Measurements from ENCODE around the gene PRDM11. TPM values are rescaled to one million over a fixed set of nuclear protein-coding genes. Genes with fewer than 3 reads are reported as not detected.

PRDM11 gene
- total and polyA plus RNA-seq, 9 donors, result 8.7 to 45.4 (median 28.9) TPM

DNA sequence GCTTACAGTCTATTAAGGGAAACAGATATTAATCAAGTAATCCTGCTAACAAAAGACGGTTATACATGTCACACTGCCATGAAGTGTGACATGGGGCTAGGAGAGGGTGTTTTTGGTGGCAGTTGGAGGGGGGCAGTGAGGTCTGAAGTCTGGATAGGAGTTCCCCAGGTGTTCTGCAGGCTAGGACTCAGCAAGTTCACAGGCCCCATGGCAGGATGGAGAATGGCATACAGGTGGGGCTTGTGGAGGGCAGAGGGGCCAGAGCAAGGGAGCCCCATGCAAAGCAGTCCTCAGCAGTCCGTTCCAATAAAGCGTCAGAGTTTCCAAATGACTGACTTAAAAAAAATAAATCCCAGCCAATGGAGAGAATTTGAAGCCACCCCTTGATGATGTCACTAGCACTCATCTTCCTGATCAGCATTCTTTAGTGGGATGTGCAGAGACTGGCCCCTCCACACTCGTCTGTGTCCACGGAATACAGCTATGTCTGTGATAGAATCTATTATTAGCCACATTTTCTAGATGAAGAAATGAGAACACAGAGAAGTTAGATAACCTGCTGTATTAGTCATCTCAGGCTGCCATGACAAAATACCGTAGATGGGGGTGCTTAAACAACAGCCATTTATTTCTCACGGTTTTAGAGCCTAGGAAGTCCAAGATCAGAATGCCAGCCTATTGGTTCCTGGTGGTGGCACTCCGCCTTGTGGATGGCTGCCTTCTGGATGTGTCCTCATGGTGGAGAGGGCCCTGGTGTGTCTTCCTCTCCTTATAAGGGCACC, 32.6 kb downstream of the PRDM11 start:
- WGBS, 3 donors, result 73 to 77% (median 74%) methylated on average over 8 of the region's 8 CpGs
- TF ChIP-seq POLR2A (IDR thresholded peaks at IDR 0.05) (no peak), EP300 (IDR thresholded peaks at IDR 0.05) (no peak)
- TF ChIP-seq, protein P1, sequence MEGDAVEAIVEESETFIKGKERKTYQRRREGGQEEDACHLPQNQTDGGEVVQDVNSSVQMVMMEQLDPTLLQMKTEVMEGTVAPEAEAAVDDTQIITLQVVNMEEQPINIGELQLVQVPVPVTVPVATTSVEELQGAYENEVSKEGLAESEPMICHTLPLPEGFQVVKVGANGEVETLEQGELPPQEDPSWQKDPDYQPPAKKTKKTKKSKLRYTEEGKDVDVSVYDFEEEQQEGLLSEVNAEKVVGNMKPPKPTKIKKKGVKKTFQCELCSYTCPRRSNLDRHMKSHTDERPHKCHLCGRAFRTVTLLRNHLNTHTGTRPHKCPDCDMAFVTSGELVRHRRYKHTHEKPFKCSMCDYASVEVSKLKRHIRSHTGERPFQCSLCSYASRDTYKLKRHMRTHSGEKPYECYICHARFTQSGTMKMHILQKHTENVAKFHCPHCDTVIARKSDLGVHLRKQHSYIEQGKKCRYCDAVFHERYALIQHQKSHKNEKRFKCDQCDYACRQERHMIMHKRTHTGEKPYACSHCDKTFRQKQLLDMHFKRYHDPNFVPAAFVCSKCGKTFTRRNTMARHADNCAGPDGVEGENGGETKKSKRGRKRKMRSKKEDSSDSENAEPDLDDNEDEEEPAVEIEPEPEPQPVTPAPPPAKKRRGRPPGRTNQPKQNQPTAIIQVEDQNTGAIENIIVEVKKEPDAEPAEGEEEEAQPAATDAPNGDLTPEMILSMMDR (IDR thresholded peaks at IDR 0.05), result no peak
- Histone ChIP-seq H3K4me1 (ENCODE audit: insufficient read depth) (peaks cover 17% of the 10 kb centered on the region), H3K27me3 (no peaks in the 10 kb centered on the region), H3K27ac (peak overlapping the region in 1 of 2 donors; percentile 82), H3K4me3 (no peak overlapping the region), H3K36me3 (no peaks in the 10 kb centered on the region), H3K9me3 (no peaks in the 10 kb centered on the region)
- no peak for DNase-seq
- intact Hi-C loops (cut with DNase I), result no loop called here

DNA sequence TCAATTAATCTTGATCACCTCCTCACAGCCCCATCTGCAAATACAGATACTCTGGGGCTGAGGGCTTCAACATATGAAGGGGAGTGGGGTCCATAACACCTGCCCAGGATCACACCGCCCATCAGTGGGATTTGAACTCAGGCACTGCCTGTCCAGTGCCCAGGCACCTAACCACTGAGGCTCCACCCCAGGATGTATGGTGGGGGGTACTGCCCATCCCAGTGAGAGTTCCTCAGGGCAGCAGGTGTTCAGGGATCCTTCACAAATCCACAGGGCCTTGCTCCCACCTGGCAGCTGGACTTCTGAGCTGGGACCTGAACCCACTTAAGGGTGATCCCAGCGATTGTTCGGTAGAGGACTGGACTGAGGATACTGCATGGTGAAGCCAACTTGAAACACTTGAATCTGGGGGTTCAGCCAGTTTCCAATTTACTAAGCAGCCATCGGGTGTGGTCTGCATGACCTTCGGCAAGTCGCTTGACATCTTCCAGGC, 33.3 kb downstream of the PRDM11 start:
- Histone ChIP-seq H3K9me3 (no peaks in the 10 kb centered on the region), H3K27ac (peak overlapping the region; percentile 82 to 91), H3K4me1 (ENCODE audit: insufficient read depth) (peaks cover 17% of the 10 kb centered on the region), H3K4me3 (peak overlapping the region; percentile 65), H3K36me3 (no peaks in the 10 kb centered on the region), H3K27me3 (no peaks in the 10 kb centered on the region)
- DNase-seq, result no peak
- 36 to 50% (median 40%) methylated on average over 6 of the region's 6 CpGs for WGBS, 3 donors
- TF ChIP-seq EP300 (IDR thresholded peaks at IDR 0.05) (no peak), POLR2A (IDR thresholded peaks at IDR 0.05) (no peak)
- TF ChIP-seq, protein P1 (IDR thresholded peaks at IDR 0.05), result no peak
- intact Hi-C loops (cut with DNase I), result loop anchor here in 2 of 4 donors (1.0 to 5.0 kb wide), 3 partner anchors 32 to 38 kb away; partner anchors contain the start of gene PRDM11 (in 2 of the 2)

DNA sequence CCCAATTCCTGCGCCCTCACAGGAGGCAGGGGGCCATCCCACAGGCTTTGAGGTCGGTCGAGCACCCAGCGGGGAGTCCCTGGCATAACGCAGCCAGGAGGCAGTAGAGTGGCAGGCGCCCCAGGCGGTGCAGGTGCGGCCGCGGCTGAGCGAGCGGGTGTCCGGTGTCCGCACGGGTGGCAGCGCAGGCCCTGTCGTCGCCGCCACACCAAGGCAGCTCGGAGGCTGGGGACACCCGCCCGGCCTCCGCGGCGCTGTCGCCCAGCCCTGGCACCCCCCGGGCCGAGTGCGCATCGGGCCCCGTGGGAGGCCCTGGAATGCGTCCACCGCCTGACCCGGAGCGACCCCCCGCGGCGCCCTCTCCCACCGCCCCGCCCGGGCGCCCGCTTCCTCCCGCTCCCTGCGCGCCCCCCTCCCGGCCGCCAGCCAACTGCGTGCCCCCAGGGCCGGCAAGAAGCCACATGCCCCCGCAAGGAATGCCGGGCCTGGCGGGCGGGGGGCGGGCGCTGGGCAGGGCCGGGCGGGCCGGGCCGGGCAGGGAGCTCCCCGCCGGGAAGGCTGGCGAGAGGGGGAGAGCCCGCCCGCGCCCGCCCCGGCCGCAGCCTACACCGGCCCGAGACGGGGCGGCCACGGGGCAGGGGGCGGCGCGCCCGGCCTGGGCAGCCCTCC, 33.9 kb downstream of the PRDM11 start:
- H3K27ac ChIP-seq, result peak overlapping the region; percentile 82 to 91
- WGBS, 3 donors, result 2 to 20% (median 5%) methylated on average over 7 to 77 of the region's 78 CpGs
- H3K4me1 ChIP-seq (ENCODE audit: insufficient read depth), result peaks cover 17% of the 10 kb centered on the region
- no peaks in the 10 kb centered on the region for H3K36me3 ChIP-seq
- peak; percentile 53 to 74 (median 71) for DNase-seq
- no peak for TF ChIP-seq EP300 (IDR thresholded peaks at IDR 0.05)
- TF ChIP-seq, protein P1 (IDR thresholded peaks at IDR 0.05), result peak in 2 of 3 donors; percentile 21 to 29
- TF ChIP-seq POLR2A (IDR thresholded peaks at IDR 0.05), result no peak
- H3K9me3 ChIP-seq, result no peaks in the 10 kb centered on the region
- intact Hi-C loops (cut with DNase I), result loop anchor here in 2 of 4 donors (1.0 to 5.0 kb wide), 3 partner anchors 33 to 37 kb away; partner anchors contain the start of gene PRDM11 (in 2 of the 2)
- H3K27me3 ChIP-seq, result no peaks in the 10 kb centered on the region
- H3K4me3 ChIP-seq, result peak overlapping the region; percentile 65

DNA sequence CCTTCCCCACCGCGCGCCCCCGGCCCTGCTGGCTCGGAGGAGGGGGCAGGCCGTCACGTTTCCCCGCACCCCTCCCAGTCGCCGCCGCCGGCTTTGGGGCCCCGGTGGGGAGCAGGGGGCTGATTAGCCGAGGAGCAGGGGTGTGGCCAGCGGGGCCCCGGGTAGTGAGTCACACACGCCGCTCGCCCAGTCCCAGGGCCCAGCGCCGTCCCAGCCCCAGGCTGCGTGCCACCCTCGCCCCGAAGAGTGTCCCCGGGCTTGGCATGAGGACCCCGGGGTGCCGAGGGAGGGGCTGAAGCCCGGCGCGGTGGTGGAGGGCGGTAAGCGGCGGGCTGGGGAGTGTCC, 34.4 kb downstream of the PRDM11 start:
- Histone ChIP-seq H3K9me3 (no peaks in the 10 kb centered on the region), H3K27ac (peak overlapping the region; percentile 82 to 91), H3K4me1 (ENCODE audit: insufficient read depth) (peaks cover 17% of the 10 kb centered on the region), H3K36me3 (no peaks in the 10 kb centered on the region), H3K4me3 (peak overlapping the region; percentile 65), H3K27me3 (no peaks in the 10 kb centered on the region)
- TF ChIP-seq EP300 (IDR thresholded peaks at IDR 0.05) (no peak), POLR2A (IDR thresholded peaks at IDR 0.05) (peak; percentile 65)
- TF ChIP-seq, protein P1 (IDR thresholded peaks at IDR 0.05), result no peak
- intact Hi-C loops (cut with DNase I), result loop anchor here in 2 of 4 donors (1.0 to 5.0 kb wide), 3 partner anchors 34 to 36 kb away; partner anchors contain the start of gene PRDM11 (in 2 of the 2)
- DNase-seq, result peak; percentile 74 to 84 (median 81)
- 0 to 2% methylated on average over 4 to 33 of the region's 33 CpGs; no CpG with 5 or more reads in 1 of the 3 donors for WGBS, 3 donors
